GM19099 (cell line): ENCODE measurements around the gene CCDC183.

Source experiments
- POLR2A ChIP-seq: IDR thresholded peaks from 3 replicates; pipeline ENCODE4 v1.6.1; 2011; ENCODE audit warnings: low read depth; ENCODE audit not compliant: insufficient read length; ENCODE audit errors: extremely low read depth

CCDC183 gene

DNA sequence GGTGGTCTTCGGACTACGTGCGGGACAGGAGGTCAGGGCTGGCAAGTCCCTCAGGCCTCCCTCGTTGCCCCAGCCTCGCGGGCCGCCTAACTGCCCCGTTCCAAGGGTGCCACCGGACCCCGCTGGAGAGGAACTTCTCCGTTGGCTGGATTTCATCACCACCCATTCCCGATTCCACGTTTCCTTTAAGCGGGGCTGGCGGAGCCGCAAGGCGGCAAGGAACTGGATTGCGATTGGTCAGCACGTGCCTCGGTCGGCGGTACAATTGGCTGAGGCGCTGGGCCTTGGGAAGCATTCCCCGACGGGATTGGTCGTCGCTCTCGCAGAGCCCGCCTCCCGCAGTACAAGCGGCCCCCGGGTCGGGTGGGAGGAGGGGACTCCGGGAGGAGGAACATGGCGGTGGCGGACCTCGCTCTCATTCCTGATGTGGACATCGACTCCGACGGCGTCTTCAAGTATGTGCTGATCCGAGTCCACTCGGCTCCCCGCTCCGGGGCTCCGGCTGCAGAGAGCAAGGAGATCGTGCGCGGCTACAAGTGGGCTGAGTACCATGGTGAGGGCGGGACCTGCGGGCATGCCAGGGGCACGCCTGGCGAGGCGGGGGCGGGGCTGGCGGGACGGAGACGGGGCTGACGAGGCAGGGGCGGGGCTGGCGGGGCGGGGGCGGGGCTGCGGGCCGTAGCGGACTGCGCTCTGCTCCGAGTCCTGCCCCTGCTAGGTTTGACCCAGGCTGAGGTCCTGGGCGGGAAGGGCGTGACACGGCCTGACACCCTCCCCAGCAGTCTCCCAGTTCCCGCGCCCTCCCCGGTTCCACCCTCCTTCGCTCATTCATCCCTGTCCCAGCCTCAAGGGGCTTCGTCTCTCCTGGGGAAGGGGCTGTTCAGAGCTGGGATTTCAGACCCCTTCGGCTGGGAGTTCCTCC is 53.2 kb downstream of the CCDC183 start, which contains the start of gene PHPT1:
Gene PHPT1, plus strand, starts transcription at position 372 of the 922 bp plus-strand sequence. Its CDS starts 22 bp downstream, at position 394.
- peak; percentile 95 for TF ChIP-seq POLR2A

DNA sequence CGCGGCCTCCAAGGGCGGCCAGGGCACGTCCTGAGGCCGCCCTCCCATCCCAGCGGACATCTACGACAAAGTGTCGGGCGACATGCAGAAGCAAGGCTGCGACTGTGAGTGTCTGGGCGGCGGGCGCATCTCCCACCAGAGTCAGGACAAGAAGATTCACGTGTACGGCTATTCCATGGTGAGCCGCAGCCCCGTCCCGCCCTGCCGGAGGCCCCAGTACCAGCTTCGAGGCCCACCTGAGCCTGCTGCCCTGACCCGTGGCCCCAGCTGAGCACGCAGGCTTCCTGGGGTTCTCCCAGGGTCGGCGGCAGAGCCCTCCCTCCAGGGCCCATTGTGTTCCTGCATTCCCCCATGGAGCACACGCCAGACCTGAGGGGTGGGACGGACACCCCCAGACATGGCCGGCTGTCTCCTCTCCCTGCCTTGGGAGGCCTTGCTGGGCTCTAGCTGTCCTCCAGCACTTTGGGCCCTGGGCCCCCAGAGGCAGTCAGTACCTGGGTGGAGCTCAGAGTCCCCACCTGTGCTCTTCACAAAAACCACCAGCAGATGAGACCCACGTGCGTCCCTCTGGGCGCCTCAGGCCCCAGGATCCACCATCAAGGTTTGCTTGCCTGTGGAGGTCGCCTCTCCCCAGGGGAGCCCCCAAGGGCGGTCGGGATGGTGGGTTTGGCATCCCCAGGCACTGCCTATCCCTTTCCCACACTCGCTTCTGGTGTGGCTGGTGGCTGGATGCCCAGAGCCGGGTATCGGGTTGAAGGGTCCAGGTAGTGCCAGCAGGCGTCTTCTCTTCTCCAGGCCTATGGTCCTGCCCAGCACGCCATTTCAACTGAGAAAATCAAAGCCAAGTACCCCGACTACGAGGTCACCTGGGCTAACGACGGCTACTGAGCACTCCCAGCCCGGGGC is 54.1 kb downstream of the CCDC183 start:
- no peak for TF ChIP-seq POLR2A

DNA sequence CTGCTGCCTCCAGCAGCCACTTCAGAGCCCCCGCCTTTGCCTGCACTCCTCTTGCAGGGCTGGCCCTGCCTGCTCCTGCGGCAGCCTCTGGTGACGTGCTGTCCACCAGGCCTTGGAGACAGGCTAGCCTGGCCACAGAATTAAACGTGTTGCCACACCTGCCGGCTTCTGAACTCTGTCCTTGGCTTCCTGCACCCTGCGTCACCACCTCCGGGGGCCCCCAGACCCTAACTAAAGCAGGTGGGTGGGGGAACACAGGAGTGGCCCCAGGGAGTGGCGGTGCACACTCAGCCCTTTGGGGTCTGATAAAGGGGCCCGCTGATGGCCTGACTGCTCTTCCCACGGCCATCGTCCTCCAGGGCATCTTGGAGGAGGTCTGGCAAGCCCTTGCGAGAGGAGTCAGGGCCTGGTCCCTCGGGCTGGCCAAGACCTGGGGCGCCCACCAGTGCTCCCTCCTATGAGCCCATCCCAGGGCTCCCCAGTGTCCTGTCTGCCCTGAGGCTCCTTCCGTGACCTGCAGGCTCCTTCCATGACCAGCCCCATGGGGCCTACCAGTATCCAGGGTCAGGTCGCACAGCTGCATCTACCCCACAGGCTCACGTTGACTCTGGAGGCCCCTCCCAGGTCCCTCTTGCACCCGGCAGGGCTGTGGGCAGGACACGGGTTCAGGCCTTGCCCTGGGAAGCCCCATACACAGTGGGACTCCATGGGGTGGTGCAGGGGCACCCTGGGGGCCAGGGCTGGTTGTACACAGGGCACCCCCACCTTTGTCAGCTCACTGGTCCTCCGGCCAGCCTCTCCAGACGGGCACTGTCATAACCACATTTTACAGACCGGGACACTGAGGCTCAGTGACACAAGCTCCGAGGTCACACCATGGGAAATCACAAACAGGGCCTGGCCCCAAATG is 55.0 kb downstream of the CCDC183 start:
- no peak for TF ChIP-seq POLR2A

DNA sequence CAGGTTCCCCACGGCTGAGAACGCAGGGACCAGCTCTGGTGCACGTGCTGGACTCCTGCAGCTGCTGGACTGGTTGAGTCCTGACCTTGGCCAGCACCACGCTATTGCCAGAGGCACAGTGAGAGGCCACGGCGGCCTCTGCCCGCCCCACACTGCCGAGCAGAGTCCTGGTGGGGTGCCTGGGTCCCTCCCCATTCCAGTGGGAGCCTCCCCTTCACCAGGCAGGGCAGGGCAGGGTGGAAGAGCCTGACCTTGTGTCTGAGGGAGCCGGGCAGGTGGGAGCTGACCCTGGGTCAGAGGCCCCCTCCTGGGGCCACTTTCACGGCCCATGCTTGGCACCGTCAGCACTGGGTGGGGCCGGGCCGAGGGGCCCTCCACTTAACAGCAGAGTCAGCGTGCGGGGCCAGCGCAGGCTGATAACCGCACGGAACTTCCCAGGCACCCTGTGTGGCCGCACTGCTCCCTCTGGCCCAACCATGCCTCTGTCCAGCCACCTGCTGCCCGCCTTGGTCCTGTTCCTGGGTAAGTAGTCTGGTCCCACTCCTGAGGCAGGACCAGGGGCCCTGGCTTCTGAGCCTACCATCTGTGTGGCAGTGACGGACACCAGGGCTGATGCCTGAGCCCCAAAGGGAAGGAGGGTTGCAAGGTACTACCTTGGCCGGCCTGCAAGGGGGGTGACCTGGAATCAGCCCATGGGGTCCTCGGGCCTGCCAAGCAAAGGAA is 56.0 kb downstream of the CCDC183 start, which contains the start of gene MAMDC4:
Gene MAMDC4, plus strand, starts transcription at position 406 of the 723 bp plus-strand sequence. Its CDS starts 71 bp downstream, at position 477.
- TF ChIP-seq POLR2A, result no peak

DNA sequence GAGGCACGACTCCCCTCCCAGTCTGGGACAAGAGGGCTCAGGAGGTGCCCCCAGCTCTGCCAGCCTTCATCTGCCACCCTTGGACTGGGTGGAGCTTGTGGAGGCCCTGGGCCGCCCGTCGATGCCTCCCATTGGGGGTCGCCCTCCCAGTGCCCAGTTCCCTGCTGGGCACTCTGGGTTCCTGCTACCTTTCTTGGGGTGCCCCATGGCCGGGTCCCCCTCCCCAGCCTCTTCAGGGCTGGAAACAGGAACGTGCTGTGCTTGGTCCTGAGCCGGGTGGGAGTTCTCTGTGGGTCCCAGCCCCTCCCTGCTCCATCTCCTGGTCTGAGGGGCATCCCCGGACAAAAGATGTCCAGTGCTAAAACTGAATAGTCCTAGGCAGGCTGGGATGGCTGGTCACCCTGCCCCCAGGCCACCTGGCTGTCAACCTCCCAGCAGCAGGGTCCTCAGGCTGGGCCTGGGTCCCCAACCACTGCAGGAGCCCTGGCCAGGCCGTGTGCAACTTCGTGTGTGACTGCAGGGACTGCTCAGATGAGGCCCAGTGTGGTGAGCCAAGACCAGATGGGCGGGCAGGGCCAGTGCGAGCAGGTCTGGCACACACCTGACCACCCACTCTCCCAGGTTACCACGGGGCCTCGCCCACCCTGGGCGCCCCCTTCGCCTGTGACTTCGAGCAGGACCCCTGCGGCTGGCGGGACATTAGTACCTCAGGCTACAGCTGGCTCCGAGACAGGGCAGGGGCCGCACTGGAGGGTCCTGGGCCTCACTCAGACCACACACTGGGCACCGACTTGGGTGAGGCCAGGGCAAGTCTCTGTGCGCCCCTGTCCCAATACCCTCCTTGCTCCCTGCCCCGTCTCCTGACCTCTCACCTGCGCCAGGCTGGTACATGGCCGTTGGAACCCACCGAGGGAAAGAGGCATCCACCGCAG is 56.8 kb downstream of the CCDC183 start:
- TF ChIP-seq POLR2A, result no peak

DNA sequence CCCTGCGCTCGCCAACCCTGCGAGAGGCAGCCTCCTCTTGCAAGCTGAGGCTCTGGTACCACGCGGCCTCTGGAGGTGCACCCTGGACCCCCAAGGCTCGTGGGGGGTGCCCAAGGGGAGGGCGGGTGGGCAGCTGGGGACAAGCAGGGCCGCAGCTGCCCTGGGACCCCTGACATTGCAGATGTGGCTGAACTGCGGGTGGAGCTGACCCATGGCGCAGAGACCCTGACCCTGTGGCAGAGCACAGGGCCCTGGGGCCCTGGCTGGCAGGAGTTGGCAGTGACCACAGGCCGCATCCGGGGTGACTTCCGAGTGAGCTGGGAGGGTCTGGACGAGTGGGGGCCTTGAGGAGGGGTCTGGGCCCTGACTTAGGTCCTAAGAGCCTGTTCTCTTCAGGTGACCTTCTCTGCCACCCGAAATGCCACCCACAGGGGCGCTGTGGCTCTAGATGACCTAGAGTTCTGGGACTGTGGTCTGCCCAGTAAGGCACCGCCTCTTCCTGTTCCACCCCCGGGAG is 57.5 kb downstream of the CCDC183 start:
- no peak for TF ChIP-seq POLR2A

DNA sequence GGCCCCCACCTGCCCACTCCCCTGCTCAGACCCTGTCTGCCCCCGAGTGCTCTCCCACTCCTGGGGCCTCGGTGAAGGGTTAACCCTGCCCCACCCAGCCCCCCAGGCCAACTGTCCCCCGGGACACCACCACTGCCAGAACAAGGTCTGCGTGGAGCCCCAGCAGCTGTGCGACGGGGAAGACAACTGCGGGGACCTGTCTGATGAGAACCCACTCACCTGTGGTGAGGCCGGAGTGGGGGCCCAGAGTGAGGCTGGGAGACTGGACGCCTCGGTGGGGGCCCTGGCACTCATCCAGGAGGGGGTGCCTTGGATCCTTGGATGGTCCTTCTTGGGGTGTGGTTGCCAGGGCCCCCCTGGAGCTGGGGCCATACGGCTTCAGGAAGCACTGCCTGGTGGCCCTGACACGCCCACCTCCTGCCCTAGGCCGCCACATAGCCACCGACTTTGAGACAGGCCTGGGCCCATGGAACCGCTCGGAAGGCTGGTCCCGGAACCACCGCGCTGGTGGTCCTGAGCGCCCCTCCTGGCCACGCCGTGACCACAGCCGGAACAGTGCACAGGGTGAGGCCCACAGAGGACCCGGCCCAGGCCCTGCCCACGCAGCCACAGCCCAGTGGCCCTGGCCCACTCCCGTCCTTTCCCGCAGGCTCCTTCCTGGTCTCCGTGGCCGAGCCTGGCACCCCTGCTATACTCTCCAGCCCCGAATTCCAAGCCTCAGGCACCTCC is 58.1 kb downstream of the CCDC183 start:
- TF ChIP-seq POLR2A, result no peak

DNA sequence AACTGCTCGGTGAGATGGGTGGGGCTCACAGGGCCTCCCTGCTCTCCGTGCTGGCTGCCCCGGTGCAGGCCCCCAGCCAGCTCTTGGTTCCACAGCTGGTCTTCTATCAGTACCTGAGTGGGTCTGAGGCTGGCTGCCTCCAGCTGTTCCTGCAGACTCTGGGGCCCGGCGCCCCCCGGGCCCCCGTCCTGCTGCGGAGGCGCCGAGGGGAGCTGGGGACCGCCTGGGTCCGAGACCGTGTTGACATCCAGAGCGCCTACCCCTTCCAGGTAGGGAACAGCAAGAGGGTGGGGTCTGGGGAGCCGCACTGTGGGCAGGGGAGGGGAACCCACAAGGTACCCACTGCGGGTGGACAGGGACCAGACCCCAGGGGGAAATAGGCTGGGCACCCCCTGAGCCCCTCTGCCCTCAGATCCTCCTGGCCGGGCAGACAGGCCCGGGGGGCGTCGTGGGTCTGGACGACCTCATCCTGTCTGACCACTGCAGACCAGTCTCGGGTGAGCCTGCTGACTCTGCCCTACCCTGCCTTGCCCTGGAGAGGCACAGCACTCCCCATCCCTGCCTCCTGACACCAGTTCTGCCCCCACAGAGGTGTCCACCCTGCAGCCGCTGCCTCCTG is 58.8 kb downstream of the CCDC183 start:
- TF ChIP-seq POLR2A, result no peak

DNA sequence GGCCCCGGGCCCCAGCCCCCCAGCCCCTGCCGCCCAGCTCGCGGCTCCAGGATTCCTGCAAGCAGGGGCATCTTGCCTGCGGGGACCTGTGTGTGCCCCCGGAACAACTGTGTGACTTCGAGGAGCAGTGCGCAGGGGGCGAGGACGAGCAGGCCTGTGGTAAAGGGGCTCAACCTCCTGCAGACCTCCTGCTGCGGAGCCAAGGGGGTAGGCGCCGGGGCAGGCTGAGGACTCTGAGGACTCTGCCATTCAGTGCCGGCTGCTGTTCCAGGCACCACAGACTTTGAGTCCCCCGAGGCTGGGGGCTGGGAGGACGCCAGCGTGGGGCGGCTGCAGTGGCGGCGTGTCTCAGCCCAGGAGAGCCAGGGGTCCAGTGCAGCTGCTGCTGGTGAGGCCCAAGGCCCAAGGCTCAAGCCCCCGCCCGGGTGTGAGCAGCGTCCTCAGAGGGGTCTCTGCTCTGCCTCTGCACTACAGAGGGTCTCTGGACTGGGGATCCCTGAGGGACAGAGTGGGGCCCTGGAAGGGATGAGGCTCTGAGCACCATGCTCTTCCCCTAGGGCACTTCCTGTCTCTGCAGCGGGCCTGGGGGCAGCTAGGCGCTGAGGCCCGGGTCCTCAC is 59.4 kb downstream of the CCDC183 start:
- no peak for TF ChIP-seq POLR2A

DNA sequence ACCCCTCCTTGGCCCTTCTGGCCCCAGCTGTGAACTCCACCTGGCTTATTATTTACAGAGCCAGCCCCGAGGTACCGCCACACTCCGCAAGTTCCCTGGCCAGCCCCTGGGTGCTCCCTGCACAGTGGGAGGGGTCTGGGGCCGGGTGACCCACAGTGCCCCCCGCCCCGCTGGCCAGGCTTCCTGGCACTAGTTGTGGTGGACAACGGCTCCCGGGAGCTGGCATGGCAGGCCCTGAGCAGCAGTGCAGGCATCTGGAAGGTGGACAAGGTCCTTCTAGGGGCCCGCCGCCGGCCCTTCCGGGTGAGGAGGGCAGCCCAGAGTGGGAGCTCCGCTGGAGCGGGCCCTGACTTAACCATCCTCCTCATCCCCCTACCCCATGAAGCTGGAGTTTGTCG is 59.9 kb downstream of the CCDC183 start:
- no peak for TF ChIP-seq POLR2A

DNA sequence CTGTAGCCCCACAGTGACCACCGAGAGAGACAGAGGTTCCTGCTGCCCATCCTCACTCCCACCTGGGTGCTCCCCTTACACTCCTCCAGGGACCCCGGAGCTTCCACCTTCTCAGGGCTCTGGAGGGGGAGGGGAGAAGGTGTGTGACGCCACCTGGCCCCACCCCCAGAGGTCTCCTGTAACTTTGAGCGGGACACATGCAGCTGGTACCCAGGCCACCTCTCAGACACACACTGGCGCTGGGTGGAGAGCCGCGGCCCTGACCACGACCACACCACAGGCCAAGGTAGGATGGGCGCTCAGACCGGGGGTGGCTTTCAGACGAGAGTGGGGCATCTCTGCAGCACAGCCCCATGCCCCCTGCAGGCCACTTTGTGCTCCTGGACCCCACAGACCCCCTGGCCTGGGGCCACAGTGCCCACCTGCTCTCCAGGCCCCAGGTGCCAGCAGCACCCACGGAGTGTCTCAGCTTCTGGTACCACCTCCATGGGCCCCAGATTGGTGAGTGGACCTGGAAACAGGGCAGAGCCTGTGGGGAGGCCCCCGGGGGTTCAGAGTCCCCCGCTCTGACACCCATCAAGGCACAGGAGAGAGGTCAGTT is 60.5 kb downstream of the CCDC183 start:
- TF ChIP-seq POLR2A, result no peak
